GM20000 (cell line): ENCODE results near the gene POLE.
"Not testable (repeated sequence)": the region's sequence is repeated elsewhere in the genome, so short reads cannot be mapped to it uniquely, and the experiment has no call there.

ENCODE experiments used
- DNase-seq: peaks from one replicate; pipeline ENCODE4 v3.0.0; 2012; ENCODE audit warnings: low spot score
- TF ChIP-seq, protein P1 (sequence below): IDR thresholded peaks from 2 replicates; pipeline ENCODE4 v1.5.1; 2012; ENCODE audit warnings: mild to moderate bottlenecking, control low read depth; ENCODE audit errors: extremely low read depth, missing control alignments

POLE gene

GRCh38 chr12:132708150-132708549 is 21.0 kb upstream of the POLE start:
- no peak for DNase-seq
- TF ChIP-seq, protein P1, sequence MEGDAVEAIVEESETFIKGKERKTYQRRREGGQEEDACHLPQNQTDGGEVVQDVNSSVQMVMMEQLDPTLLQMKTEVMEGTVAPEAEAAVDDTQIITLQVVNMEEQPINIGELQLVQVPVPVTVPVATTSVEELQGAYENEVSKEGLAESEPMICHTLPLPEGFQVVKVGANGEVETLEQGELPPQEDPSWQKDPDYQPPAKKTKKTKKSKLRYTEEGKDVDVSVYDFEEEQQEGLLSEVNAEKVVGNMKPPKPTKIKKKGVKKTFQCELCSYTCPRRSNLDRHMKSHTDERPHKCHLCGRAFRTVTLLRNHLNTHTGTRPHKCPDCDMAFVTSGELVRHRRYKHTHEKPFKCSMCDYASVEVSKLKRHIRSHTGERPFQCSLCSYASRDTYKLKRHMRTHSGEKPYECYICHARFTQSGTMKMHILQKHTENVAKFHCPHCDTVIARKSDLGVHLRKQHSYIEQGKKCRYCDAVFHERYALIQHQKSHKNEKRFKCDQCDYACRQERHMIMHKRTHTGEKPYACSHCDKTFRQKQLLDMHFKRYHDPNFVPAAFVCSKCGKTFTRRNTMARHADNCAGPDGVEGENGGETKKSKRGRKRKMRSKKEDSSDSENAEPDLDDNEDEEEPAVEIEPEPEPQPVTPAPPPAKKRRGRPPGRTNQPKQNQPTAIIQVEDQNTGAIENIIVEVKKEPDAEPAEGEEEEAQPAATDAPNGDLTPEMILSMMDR, result no peak

DNA sequence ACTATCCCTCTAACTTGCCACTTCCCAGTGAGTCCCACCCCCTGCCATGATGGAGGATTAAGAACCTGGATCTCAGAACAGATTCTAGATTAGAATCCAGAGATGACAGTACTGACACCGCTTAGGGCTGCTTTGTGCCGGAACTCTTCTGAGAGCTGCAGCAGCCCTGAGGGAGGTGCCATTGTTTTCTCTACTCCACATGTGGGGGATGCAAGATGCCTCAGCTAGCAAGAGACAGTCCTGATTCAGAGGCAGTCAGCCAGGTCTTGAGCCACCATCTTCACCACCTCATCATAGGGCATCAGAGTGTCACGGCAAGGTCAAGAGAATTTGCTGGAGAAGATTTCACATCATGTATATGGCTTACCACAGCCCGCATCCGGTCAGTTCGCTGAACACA is 20.1 kb upstream of the POLE start:
- DNase-seq, result no peak
- TF ChIP-seq, protein P1, result no peak

GRCh38 chr12:132703641-132704040 is 16.5 kb upstream of the POLE start:
- TF ChIP-seq, protein P1, result no peak
- DNase-seq, result no peak

DNA sequence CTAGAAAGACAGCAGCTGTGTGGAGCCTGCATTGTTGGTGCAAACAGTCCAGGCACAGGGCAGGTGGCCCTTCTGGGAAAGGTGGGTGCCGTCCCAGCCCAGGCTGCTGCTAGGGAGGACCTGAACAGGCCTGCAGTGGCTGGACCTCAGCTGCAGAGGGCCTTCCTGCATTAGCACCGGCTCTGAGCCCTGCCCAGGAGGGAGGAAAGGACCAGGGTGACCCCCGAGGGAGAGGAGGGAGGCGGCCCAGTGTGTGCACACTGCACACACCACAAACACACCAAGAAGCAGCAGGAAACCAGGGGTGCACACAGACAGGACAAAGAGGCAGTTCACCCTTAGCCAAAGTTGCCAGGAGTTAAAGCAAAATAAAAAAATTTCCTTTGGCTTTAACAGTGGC is 15.5 kb upstream of the POLE start:
- TF ChIP-seq, protein P1, result no peak
- DNase-seq, result no peak

DNA sequence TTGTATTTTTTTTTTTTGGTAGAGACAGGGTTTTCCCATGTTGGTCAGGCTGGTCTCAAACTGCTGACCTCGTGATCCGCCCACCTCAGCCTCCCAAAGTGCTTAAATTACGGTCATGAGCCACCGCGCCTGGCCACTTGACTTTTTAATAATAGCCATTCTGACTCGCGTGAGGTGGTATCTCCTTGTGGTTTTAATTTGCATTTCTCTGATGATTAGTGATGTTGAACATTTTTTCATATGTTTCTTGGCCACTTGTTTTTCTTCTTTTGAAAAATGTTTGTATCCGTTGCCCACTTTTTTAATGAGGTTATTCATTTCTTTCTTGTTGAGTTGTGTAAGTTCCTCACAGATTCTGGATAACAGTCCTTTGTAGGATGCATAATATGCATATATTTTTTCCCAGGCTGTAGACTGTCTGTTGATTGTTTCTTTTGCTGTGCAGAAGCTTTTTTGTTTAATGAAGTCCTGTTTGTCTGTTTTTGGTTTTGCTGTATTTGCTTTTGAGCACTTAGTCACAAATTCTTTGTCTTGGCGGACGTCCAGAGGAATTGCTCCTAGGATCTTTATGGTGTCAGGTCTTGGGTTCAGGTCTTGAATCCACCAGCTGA is 13.2 kb upstream of the POLE start:
- no peak for DNase-seq
- TF ChIP-seq, protein P1, result no peak

DNA sequence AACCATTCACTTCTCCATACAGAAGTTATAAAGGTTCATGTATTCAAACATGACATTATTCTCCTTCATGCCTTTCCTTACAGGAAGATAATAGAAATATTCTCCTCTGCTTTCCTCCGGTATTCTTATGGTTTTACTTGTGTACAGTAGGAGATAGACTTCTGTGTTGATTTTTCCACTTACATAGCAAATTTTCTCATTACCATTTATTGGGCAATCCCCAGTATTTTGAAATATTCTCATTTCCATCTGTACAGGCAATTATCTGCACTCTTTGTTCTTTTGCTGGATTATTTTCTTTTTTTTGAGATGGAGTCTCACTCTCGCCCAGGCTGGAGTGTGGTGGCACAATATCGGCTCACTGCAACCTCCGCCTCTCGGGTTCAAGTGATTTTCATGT is 11.2 kb upstream of the POLE start:
- TF ChIP-seq, protein P1, result no peak
- no peak for DNase-seq

DNA sequence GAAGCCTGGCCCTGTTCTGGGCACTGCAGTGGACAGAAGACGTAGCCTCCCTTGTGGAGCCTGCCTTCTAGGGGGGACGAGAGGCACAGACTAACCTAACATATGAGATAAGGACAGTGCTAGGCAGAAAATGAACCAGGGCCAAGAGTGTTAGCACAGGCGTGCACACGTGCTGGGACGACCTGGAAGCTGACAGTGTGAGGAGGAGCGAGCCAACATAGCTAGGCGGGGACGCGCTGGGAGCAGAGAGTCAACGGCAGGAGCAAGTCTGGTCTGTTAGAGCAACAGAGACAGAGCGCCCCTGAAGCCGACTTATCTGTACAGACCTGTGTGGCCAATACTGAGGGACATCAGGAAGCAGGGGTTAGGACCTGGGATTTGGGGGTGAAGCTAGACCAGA is 8.3 kb upstream of the POLE start:
- DNase-seq, result no peak
- TF ChIP-seq, protein P1, result no peak

GRCh38 chr12:132694888-132695287 is 7.7 kb upstream of the POLE start:
- DNase-seq, result not testable (repeated sequence)

GRCh38 chr12:132692030-132692429 is 4.9 kb upstream of the POLE start:
- not testable (repeated sequence) for DNase-seq
